LoVo (cell line): ENCODE results near the gene SMYD3.

Source experiments
- DNase-seq: peaks from one replicate; pipeline ENCODE4 v3.0.0-alpha.2; 2016; ENCODE audit warnings: low spot score

Gene SMYD3

DNA sequence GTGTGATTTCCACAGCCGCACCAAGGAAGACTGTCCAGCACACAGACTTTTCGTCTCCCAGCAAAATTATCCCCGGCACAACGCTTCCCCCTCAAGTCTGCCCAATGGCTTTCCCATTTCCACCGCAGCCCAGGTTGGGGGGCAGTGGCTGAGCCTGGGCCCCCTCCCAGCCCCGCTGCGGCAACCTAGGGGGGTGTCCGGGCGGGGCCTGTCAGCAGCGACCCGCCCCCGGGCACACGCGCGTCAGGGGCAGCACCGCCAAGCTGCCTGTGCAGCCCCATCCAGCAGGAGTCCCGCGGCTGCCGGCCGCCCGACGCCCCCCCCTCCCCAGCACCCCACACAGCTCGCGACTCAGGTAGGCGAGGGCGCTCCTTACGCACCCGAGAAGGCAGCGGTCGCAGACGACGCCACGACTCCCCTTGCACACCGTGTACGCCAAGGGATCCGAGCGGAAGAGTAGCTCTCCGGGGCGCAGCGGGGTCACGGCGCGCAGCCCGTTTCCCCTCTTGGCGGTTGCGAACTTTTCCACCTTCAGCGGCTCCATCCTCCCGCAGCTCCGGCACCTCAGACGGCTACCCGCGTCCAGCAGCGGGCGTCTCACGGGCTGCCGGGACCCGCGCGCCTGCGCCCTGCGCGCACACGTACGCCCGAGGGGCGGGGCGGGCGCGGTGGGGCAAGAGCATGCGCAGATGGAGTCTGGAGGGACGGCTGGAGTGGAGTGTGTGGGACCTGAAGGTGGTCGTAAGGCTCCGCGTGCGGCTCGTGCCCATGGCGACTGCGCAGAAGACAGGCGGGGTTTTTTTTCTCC is at the start of gene SMYD3:
SMYD3 (minus strand) TSS at position 606 of the 808 bp plus-strand sequence.
- DNase-seq = peak; percentile 83

DNA sequence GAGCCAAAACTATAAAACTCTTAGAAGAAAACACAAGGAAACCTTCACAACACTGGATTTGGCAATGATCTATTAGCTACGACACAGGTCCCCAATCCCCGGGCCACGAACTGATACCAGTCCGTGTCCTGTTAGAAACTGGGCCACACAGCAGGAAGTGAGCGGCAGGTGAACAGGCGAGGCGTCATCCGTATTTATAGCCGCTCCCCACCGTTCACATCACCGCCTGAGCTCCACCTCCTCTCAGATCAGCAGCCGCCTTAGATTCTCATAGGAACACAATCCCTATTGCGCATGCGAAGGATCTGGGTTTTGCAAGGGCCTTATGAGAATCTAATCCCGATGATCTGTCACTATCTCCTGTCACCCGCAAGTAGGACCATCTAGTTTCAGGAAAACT is 47.1 kb upstream of the SMYD3 start:
- no peak for DNase-seq

DNA sequence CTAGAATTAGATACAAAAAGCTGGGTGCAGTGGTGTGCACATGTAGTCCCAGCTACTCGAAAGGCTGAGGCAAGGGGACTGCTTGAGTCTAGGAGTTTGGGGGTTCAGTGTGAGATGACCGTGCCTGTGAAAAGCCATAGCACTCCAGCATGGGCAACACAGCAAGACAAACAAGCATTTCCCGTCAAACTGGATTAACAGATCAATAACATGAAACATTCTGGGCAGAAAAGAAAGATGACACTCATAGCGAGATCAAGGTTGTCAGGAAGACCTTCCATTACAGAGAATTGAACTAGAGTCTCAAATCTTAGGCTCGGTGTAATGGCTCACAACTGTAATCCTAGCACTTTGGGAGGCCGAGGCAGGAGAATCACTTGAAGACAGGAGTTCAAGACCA is 45.0 kb upstream of the SMYD3 start:
- no peak for DNase-seq

DNA sequence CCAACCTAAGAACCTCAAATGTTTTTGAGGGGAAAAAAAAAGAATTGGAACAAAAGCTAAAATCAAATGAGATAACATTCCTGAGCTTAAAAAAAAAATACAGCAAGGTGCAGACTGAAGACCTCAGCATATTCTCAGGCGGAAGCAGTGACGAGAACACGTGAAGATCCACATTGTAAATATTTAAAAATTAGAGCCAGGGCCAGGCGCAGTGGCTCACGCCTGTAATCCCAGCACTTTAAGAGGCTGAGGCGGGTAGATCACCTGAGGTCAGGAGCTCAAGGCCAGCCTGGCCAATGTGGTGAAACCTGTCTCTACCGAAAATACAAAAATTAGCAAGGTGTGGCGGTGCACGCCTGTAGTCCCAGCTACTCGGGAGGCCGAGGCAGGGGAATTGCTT is 43.3 kb upstream of the SMYD3 start:
- DNase-seq = no peak

DNA sequence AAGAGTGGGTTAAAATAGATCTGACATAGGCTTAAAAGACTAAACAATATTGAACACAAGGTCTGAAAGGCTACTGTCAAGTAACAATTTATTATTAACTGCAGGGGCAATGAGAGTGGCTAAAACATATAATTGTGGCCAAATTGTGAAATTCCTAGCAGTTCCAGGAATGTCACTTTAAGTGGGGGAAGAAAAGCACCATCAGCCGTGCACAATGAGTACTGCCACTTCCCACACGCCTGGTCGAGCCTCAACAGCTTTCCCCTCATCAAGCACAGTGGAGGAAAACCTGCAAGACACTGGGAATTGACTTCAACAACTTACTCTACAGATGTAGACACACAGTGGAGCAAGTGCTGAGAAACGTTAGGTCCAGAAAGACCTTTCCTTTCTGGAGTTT is 42.6 kb upstream of the SMYD3 start:
- no peak for DNase-seq

DNA sequence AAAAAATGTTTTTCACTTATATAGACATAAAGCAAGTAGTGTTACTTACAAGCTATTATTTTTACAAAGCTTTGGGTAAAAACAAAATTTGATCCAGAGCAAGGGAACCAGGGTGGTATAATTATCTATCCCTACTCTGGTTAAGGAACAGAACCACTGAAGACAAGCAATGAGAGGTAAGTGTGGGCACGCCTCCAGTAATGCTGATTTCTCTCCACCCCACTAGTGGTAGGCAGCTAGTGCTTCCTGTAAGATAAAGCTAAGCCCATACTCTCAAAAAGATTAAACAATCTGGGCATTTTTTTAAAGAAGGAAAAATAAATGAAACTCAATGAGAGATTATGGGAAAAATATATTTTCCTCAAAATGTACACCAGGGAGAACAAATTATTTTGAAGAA is 36.9 kb upstream of the SMYD3 start:
- DNase-seq = no peak

DNA sequence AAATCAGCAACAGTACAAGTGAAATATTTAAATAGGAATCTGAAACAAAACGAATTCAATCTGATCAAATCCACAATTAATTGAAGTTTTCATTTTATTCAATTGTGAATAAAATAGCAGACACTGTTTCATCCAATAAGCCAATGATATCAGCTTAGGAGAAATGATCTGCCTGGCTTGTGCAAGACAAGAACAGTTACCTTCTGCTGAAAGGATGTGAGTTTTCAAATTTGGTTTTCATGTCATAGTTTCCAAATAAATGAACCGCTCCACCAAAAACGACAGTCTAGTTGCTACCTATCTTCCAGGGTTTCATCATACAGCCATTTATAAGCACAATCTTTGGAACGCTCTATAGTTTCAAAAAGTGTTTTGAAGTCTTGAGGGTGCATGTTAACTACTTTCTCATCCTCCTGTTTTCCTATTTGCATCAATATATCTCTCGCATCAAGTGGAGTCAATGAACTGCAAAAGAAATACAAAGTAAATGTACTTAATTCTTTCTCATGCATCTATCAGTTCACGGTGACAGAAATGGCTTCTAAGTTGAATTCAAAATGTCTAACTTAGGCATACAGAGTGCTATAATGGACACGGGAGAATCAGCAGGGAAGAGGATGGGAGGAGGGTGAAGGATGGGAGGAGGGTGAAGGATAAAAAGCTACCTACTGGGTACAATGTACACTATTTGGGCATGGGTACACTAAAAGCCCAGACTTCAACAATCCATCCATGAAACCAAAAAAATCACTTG is 33.8 kb upstream of the SMYD3 start:
- no peak for DNase-seq

DNA sequence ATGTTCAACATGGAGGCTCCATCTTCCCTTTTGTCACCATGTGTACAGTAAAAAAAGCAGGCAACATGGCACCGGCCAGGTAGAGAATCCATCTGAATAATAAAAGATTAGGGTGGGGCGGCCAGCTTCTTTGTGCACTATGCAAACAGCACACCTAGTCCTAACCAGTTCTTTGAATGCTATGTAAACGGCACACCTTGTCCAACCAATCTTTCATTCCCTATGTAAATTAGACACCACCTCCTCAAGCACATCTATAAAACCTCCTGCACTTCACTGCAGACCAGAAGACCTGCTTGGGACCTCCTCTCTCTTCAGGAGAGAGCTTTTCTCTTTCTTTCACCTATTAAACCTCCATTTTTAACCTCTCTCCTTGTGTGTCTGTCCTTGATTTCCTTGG is 30.8 kb upstream of the SMYD3 start:
- no peak for DNase-seq

DNA sequence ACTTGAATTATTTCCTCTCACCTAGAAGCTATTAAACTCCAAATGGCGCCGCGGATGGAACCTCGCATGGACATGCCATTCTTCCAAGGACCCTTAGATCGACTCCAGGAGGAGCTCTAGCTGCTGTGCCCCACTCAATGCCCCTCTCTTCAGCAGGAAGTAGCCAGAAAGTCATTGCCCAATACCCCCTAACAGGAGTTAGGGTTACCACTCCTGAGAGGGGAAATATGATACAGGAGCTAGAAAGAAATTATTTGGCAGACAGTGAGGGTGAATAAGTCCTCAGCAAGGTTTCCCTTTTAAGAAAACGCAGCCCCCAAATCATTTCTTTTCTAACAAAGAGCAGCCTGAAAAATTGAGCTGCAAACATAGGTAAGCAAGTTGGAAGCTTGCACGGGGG is 30.4 kb upstream of the SMYD3 start:
- DNase-seq = no peak

DNA sequence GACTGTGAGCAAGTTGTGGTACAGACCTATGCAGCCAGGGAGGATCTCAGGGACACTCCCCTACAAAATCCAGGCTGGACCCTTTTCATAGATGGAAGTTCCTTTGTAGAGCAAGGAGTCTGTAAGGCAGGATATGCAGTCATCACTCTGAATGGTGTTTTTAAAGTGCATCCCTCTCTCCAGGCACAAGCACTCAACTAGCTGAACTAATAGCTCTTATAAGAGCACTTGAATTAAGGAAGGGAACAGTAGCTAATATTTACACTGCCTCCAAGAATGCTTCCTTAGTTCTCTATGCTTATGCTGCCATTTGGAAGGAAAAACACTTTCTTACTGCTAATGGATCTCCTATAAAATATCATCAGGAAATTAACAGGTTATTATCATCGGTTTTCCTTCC is 27.0 kb upstream of the SMYD3 start:
- no peak for DNase-seq

DNA sequence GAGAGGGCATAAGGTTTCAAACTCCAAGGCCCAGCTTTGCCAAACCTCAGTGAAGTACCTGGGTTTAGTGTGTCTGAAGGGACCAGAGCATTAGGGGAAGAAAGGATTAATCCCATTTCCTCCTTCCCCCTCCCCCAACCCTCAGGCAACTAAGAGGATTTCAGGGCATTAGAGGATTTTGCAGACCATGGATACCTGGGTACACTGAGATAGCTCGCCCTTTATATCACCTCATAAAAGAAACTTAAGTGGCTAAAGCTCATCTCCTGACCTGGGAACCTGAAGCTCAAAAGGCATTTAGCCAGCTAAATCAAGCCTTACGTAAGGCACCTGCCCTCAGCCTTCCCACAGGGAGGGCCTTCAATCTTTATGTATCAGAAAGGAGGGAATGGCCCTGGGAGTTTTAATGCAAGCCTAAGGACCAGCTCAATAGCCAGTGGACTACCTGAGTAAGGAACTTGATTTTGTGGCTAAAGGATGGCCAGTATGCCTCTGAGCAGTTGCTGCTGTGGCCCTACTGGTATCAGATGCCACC is 26.4 kb upstream of the SMYD3 start:
- DNase-seq = no peak

DNA sequence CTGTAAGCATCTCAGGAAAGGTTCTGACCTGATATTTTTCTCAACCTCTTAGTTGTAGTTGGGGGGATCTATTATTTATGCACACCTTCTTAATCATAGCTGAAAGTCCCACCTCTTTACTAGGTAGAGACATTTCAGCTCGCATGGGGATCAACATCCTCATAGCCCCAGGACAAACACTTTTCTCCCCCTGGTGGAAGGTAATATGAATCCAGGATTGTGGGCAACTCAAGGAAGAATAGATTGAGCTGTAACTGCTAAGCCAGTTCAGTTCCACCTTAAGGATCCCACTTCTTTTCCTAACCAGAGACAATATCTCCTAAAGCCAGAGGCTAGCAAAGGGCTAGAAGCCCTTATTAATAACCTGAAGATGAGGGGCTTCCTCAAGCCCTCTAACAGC is 25.4 kb upstream of the SMYD3 start:
- DNase-seq = no peak

DNA sequence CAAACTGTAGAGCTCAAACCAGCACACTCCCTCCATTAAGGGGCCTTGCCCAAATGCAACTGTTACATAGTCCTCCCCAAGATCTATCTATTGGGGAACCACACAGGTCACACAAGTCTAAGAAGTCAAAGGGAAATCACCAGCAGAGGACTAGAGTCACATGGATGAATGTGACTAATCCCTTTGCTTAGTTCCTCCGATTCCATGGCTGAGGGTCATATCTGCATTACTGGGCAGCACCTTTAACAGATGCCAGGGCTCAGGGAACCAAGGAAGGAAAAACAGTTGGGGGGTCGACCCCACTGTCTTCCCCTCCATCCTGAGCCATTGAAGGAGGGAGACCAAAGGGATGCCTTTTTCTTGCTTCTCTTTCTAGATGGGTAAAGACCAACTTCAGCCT is 23.4 kb upstream of the SMYD3 start:
- DNase-seq = no peak

DNA sequence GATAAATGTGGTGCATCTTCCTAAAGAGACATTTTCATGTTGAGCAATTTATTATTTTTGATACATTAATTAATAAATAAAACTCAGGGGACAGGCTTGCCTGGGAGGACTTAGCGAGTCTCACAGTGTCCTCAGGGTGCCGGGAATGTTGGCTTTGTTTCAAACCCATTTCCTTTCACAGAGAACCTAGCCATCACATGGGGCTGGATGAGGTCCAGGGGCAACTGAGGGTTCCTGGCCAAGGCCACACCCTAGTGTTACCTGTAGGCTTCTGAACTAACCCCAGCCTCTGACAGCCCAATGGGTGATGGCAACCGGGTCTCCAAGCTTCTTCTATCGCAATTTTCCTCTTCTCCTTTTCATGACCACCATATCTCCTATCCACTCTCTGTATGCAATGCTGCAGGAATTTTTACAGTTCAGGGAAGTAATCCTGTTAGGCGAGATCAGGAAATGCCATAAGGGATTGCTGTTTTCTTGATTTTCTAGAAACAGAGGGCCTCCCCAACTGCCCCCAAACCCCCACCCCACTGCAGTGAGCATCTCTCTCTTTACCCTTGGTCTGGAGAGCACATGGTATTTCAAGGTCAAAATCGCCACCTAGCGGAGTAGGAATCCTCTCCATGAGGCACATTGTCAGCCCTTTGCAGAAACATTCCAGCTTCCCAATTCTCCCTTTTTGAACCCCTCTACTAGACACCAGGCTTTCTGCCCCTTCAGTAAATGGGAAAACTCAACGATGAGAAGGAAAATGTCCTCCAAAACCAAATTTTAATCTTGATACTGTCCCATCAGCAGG is 22.1 kb upstream of the SMYD3 start:
- DNase-seq = peak; percentile 18

DNA sequence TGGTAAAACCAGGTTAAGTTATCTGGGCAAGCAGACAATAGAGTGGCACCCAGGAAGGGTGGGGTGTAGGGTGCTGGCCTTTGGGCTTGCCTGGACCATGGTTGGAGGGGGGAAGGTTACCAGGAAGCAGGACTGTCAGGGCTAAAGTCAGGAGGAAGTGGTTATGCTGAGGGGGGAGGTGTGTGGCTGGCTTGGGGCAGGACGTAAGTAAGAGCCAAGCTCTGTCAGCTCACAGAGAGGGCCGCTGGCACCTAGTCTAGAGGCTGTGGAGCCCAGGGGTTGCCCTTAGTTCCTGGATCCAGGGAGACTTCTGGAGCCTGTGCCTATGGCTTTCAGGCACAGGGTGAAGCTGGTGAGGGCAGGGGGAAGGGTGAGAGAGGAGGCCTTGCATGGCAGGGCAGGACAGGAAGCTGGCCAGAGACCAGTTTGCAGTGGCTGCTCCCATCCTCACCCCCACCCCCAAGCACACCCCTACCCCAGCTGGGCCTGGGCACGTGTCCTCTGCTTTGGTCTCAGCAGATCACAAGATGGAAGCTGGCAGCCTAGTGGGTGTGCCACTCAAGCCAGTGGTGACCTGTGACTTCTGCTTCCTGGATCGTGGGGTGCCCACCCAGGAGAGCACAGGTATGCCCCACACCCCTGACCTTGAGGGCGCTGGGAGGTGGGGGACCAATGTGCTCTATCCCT is 20.5 kb upstream of the SMYD3 start:
- DNase-seq = no peak

DNA sequence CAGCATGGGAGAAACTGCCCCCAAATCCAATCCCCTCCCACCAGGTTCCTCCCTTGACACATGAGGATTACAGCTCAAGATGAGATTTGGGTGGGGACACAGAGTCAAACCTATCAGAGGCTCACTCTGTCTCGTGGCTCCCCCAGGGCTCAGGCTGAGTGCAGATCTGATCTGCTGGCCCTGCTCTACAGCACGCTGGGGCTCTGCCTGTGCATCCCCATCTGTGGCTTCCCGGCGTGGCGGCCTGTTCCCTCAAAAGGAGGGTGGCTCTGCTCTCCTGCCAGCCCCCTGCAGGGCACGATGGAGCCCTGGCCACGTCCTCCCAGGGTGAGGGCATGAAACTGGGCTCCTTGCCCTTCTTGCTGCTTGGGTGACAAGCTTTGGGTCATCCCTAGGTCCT is 19.8 kb upstream of the SMYD3 start:
- no peak for DNase-seq

DNA sequence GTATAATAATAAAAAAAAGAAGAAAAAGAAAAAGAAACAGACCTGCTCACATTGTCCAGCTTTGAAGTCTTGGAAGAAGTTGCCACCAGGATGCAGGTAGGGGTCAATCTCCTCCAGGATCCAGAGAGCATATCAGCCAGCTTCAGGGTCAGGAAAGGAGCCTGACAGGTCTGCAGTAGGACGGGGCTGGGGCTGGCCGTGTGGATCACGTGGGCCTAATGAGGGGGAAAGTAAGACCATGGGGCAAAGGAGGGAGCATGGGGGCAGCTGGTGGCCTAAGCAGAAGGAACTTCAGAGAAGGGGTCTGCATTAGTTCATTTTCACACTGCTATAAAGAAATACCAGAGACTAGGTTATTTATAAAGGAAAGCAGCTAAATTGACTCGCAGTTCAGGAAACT is 19.3 kb upstream of the SMYD3 start:
- DNase-seq = no peak

DNA sequence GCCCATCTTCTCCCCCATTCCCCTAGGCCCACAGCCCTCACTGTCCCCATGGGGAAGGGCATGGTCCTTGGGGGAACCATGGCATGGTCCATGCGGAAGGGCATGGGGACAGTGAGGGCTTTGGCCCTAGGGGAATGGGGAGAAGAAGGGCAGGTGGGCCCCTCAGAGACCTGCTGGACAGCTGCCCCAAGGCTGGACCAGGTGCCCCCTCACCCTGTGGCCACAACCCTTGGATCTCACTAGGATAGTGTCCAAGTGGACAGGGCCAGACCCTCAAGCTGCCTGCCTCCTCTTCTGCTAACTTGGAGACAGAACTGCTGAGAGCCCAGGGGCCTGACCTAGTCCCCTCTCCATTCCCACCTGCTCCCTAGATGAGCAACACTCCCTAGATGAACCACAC is 12.4 kb upstream of the SMYD3 start:
- no peak for DNase-seq

DNA sequence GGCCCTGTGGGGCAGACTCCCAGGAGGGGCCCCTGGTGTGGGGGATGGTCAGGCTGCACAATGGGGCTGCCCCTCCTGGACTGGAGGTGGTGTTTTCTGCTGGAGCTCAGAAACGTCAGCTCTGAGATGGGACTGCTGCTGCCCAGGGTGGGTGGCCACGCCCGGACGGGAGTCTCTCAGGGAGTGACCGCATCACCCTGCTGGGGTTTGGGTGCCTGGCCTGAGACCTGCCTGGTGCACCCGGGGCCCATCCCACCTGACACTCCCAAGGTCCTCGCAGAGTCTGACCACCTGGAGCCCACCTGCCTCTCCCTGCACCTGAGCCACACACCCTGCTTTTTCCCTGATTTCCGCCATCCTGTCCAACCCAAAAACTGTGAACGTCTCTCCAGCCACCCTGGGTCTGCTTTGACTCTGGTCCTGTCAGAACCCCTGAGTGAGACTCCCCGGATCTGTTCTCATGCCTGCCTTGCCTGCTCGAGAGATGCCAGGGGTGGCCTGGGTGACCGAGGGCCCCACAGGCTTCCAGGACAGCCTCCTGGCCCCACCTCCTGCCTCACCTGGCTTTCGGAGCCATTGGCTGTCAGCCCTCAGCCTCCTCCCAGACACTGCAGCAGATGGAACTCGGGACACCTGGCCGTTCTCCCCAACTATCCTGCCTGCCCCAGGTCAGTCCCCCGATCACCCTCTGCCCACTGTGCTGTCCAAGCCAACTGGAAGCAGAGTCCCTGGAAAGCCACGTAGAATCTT is 11.6 kb upstream of the SMYD3 start:
- no peak for DNase-seq

DNA sequence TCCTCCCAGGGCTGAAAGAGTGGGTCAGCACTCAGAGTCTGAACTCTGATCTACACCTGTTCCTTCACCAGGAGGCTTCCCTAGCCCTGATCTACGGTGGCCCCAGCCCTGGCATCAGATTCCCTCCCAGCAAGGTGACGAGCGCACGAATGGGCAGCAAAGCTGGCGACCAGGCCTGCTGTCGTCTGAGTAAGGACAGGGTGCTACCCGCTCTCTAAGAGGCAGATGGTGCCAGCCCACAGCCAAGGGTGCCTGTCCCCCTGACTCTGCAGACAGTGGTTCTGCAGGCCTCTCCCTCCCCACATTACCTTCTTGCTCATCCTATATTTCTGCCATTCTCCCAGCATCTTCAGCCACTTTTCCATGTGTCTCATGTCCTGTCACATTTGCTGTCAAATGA is 10.3 kb upstream of the SMYD3 start:
- no peak for DNase-seq

DNA sequence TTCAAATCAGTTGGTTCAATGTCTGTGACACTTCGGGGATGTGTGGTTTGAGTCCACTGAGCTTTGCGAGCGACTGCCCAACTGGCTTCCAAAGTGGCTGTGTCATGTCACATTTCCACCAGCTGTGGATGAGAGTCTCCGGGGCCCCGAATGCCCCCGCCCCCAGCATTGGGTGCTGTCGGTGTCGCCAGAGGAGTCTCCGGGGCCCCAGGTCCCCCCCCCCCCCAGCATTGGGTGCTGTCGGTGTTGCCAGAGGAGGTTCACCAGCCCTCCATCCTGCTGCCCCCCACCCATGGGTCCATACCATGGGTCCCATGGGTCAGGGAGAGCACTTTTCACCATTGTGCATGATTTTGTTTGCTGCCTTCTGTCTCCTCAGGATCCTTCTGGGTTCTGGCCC is 9.0 kb upstream of the SMYD3 start:
- DNase-seq = no peak
